H1 (cell line): ENCODE measurements around the gene ELOA. TPM values are rescaled to one million over a fixed set of nuclear protein-coding genes. Genes with fewer than 3 reads are reported as not detected.

Experiments
- NANOG ChIP-seq: IDR thresholded peaks from 2 replicates; pipeline ENCODE4 v1.6.1; 2011; ENCODE audit warnings: low read length, low read depth, mild to moderate bottlenecking, inconsistent platforms; ENCODE audit not compliant: insufficient read depth, poor library complexity, severe bottlenecking
- polyA plus RNA-seq, 7 experiments: library from polyadenylated mRNA; depleted of rRNA in 3 of 7; stranded (reverse) in 5 of 7; unstranded in 2 of 7; fragments of >200 nt in 5 of 7; fragments of 200-250 nt in 2 of 7; gene quantifications; 1 replicate in 5 of 7; 2 replicates in 1 of 7; 4 replicates in 1 of 7; pipeline versions ENCODE4 v1.2.1 to v1.2.3, GENCODE V29; 2011 to 2013; ENCODE audit warnings: missing spikeins in 2 of 7, mixed read lengths in 2 of 7
- total RNA-seq: library from RNA; stranded (reverse); fragmentation: NEBNext Ultra II Directional; extraction: Animal tissue kit (Norgen Biotek cat#: 25700); gene quantifications from 2 replicates; pipeline ENCODE4 v1.2.1, GENCODE V29; 2021

ELOA gene
- total and polyA plus RNA-seq, 2 of the 8 experiments (the other 6 are each of a cell fraction or from before 2014, with no cell fraction given) = 15.7 to 61.1 TPM

GRCh38 chr1:23751050-23751814 lies 8.0 kb downstream of the ELOA start (continued):
- no peak for TF ChIP-seq NANOG
- TF ChIP-seq, all 59 proteins: peak for 2
